ENCODE results near the gene GPR68.

- TF ChIP-seq POLR2AphosphoS5 (IDR thresholded peaks at IDR 0.05) (no peak), CTCF (IDR thresholded peaks at IDR 0.05; ENCODE audit: poor library complexity, severe bottlenecking) (no peak), TAF1 (IDR thresholded peaks at IDR 0.05; ENCODE audit: low read depth) (no peak), RAD21 (conservative IDR thresholded peaks at IDR 0.05) (no peak), EZH2 (IDR thresholded peaks at IDR 0.05; ENCODE audit: borderline replicate concordance, insufficient read depth, low read length, poor library complexity, severe bottlenecking) (no peak), SMC3 (conservative IDR thresholded peaks at IDR 0.05; ENCODE audit: poor library complexity) (no peak), EP300 (conservative IDR thresholded peaks at IDR 0.05; ENCODE audit: poor library complexity, severe bottlenecking) (no peak), MXI1 (conservative IDR thresholded peaks at IDR 0.05; ENCODE audit: poor library complexity, severe bottlenecking) (no peak)
- TF ChIP-seq, protein P1, sequence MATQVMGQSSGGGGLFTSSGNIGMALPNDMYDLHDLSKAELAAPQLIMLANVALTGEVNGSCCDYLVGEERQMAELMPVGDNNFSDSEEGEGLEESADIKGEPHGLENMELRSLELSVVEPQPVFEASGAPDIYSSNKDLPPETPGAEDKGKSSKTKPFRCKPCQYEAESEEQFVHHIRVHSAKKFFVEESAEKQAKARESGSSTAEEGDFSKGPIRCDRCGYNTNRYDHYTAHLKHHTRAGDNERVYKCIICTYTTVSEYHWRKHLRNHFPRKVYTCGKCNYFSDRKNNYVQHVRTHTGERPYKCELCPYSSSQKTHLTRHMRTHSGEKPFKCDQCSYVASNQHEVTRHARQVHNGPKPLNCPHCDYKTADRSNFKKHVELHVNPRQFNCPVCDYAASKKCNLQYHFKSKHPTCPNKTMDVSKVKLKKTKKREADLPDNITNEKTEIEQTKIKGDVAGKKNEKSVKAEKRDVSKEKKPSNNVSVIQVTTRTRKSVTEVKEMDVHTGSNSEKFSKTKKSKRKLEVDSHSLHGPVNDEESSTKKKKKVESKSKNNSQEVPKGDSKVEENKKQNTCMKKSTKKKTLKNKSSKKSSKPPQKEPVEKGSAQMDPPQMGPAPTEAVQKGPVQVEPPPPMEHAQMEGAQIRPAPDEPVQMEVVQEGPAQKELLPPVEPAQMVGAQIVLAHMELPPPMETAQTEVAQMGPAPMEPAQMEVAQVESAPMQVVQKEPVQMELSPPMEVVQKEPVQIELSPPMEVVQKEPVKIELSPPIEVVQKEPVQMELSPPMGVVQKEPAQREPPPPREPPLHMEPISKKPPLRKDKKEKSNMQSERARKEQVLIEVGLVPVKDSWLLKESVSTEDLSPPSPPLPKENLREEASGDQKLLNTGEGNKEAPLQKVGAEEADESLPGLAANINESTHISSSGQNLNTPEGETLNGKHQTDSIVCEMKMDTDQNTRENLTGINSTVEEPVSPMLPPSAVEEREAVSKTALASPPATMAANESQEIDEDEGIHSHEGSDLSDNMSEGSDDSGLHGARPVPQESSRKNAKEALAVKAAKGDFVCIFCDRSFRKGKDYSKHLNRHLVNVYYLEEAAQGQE (IDR thresholded peaks at IDR 0.05; ENCODE audit: borderline replicate concordance): no peak
Observed at GRCh38 chr14:91293281-91293680, 48.8 kb upstream of the GPR68 start.

All from neural cell (in vitro differentiated cells).